Thyroid gland (tissue), 4 donors: ENCODE data around the gene CD19. TPM values are rescaled to one million over a fixed set of nuclear protein-coding genes. Genes with fewer than 3 reads are reported as not detected.
"Not testable (repeated sequence)": the region's sequence is repeated elsewhere in the genome, so short reads cannot be mapped to it uniquely, and the experiment has no call there.

ENCODE experiments used
- DNase-seq, 2 donors: peaks; one replicate each; pipeline ENCODE4 v3.0.0-alpha.2; 2019
- H3K27ac ChIP-seq, 3 donors: fragments of 200-600 bp; sonication (generic); 1 replicate in 2 of 3; 2 replicates in 1 of 3; pipeline ENCODE4 v1.5.1; 2016 to 2019; ENCODE audit warnings: mild to moderate bottlenecking in 1 of 3, moderate library complexity in 1 of 3
- H3K27me3 ChIP-seq: fragments of 200-600 bp; sonication (generic); one replicate; pipeline ENCODE4 v1.5.1; 2019
- H3K36me3 ChIP-seq, 2 donors: fragments of 200-600 bp; sonication (generic); one replicate each; pipeline ENCODE4 v1.5.1; 2016 to 2019
- H3K4me1 ChIP-seq, 2 donors: fragments of 200-600 bp; sonication (generic); one replicate each; pipeline ENCODE4 v1.5.1; 2017 to 2019
- H3K4me3 ChIP-seq, 3 donors: fragments of 200-600 bp; sonication (generic); replicated peaks in 1 of 3; 1 replicate in 2 of 3; 2 replicates in 1 of 3; pipeline ENCODE4 v1.5.1; 2016; ENCODE audit warnings: mild to moderate bottlenecking in 1 of 3
- H3K9me3 ChIP-seq: fragments of 200-600 bp; sonication (generic); one replicate; pipeline ENCODE4 v1.5.1; 2017
- CTCF ChIP-seq, 6 experiments: fragments of 200-600 bp in 3 of 6; fragments of 450-650 bp in 3 of 6; sonication (generic) in 3 of 6; IDR thresholded peaks; one replicate each; pipeline ENCODE4 v1.5.1; 2016 to 2019; ENCODE audit warnings: antibody characterized with exemption in 6 of 6, mild to moderate bottlenecking in 2 of 6, inconsistent platforms in 1 of 6, moderate library complexity in 1 of 6
- POLR2A ChIP-seq, 2 donors: fragments of 450-650 bp; IDR thresholded peaks; one replicate each; pipeline ENCODE4 v1.6.1; 2017; ENCODE audit warnings: antibody characterized with exemption in 2 of 2, mild to moderate bottlenecking in 2 of 2, moderate library complexity in 1 of 2
- WGBS, 2 donors: methylation state at CpG; one replicate each; pipeline ENCODE4 v1.1.5; 2017; 5-methylcytosine and 5-hydroxymethylcytosine counted together
- intact Hi-C: fragments of 100-400 bp; cut with DNase I; formaldehyde crosslinking; loops from one replicate; pipeline ENCODE4 v1.15.1; 2023
- total RNA-seq, 4 donors: library from RNA; depleted of rRNA; stranded (reverse); fragments of >200 nt; gene quantifications; one replicate each; pipeline ENCODE4 v1.2.3, GENCODE V29; 2016

The CD19 gene
- total RNA-seq, 4 donors from 2014 or later, result not detected

DNA sequence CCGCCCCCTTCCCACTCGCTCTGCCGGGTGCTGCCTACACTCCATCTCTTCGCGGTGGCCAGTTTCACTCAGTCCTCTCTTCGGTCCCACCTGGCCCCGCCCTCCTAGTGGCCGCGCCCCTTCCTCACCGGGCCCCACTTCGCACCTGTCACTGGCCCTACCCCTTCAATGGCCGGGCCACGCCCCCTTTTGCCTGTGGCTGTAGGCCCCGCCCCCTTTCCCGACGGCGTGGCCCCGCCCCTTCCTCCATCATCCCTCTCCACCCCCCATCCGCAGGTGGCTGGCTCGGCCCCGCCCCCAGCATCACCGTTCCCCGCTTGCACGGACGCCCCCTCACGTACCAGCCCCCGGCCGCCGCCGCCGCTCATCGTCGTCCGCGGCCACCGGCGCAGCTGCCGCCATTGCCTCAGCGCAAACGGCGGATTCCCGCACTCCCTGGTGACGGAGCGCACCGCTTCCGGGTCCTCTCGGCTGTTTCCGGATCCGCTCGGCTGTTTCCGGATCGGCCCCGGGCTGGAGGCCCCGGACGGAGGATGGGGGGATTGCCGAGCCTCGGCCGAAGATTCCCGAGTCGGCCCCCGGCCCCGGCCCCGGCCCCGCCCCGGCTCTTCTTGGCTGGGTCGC lies 6.9 kb upstream of the CD19 start, which contains the start of gene RABEP2:
Gene RABEP2 (minus strand): TSS at position 477 of the 624 bp plus-strand sequence. CDS start 75 bp downstream, at position 402.
- peaks cover 8 to 11% of the 10 kb centered on the region in 2 donors for H3K4me1 ChIP-seq
- H3K27ac ChIP-seq, result peak within 1 kb of the TSS; percentile 91 to 99 (median 97)
- peaks cover 0 to under 1% of the 10 kb centered on the region in 2 donors for H3K36me3 ChIP-seq
- H3K4me3 ChIP-seq, result peak within 1 kb of the TSS; percentile 16 to 85 (median 65)
- peak; percentile 99 for DNase-seq
- no peaks in the 10 kb centered on the region for H3K27me3 ChIP-seq
- intact Hi-C loops, result loop anchor here (5.0 kb wide), 1 partner anchor 48 kb away; the partner anchor contains the start of gene ATP2A1
- no peak for TF ChIP-seq POLR2A (IDR thresholded peaks at IDR 0.05)
- no peak for TF ChIP-seq CTCF (IDR thresholded peaks at IDR 0.05)
- no peaks in the 10 kb centered on the region for H3K9me3 ChIP-seq
- WGBS, 2 donors, result 0 to 1% methylated on average over 19 to 21 of the region's 66 CpGs

DNA sequence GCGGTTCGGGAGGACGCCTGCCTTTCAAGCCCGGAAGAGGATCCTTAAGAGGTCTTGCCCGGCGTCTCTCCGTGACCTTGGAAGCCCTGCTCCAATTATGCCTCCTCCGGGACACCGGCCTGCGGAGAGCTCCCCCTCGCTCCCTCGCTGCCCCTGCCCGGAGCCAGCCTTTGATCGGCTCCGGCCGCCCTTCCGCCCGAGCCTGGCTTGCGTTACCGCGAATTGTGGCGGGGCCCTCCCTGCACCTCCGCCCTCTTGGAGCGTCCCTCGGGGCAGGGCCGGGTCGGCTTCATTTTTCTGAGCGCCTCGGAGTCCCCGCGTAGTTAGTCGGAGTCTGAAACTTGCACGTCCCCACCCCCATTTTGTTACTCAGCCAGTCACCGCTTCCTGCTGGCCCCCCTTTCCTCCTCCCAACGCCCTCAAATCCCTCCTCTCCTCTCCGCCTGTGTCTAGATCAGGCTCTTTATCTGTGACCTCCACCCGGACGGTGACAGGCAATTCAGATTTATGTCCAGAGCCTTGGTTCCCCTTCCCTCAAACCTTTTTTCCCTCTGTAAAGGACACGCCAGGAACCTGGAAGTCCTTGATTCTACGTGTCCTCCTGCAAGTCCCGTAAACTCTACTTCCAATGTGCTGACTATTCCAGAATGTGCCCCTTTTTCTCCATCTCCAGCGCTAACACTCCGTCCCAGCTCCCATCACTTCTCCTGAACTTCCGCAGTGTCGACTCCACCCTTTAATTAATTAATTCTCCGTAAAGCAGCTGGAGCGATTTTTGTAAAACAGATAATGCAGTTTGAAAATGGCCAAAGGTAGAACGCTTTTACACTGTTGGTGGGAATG lies 6.2 kb upstream of the CD19 start:
- Histone ChIP-seq H3K4me3 (peak overlapping the region; percentile 16 to 85 (median 65)), H3K4me1 (peaks cover 8 to 11% of the 10 kb centered on the region in 2 donors), H3K9me3 (no peaks in the 10 kb centered on the region), H3K27ac (peak overlapping the region; percentile 91 to 99 (median 97)), H3K27me3 (no peaks in the 10 kb centered on the region), H3K36me3 (no peaks in the 10 kb centered on the region)
- peak; percentile 77 to 78 for DNase-seq
- TF ChIP-seq CTCF (IDR thresholded peaks at IDR 0.05), result no peak
- TF ChIP-seq POLR2A (IDR thresholded peaks at IDR 0.05), result peak in 1 of 2 donors; percentile 67
- WGBS, 2 donors, result 2 to 4% methylated on average over 24 to 27 of the region's 48 CpGs
- intact Hi-C loops, result loop anchor here (5.0 kb wide), 1 partner anchor 48 kb away; the partner anchor contains the start of gene ATP2A1

GRCh38 chr16:28926284-28926683 lies 5.5 kb upstream of the CD19 start:
- H3K36me3 ChIP-seq, DNase-seq, H3K4me3 ChIP-seq, H3K9me3 ChIP-seq, H3K27me3 ChIP-seq: not testable (repeated sequence)
- peaks cover 8 to 11% of the 10 kb centered on the region in 2 donors for H3K4me1 ChIP-seq
- H3K27ac ChIP-seq, result peak overlapping the region in 2 of 3 donors; percentile 91 to 97
- intact Hi-C loops, result loop anchor here (5.0 kb wide), 1 partner anchor 49 kb away; the partner anchor contains the start of gene ATP2A1
- 69 to 80% methylated on average over 2 of the region's 2 CpGs for WGBS, 2 donors

DNA sequence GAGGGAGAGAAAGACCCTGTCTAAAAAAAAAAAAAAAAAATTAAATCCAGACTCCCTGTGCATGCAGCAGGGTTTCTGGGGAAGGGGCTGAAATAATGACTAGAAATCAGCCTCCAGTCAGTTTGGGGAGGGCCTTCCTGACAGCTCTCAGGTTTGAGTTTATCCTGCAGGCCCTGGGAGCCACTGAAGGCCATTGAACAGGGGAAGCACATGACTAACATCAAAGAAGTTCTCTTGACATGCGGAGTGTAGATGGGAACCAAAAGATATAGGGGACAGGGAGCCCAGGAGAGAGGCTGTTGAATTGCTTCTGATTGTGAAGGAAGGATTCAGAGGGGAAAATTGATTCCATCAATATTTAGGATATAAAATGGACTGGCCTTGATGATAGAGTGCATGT lies 4.0 kb upstream of the CD19 start:
- no peaks in the 10 kb centered on the region for H3K9me3 ChIP-seq
- no peak for DNase-seq
- H3K4me3 ChIP-seq, result no peak overlapping the region
- intact Hi-C loops, result loop anchor here (5.0 kb wide), 1 partner anchor 51 kb away; the partner anchor contains the start of gene ATP2A1
- no peak overlapping the region for H3K27ac ChIP-seq
- WGBS, 2 donors, result 71 to 83% methylated on average over 1 of the region's 1 CpG
- peaks cover 8 to 11% of the 10 kb centered on the region in 2 donors for H3K4me1 ChIP-seq
- no peaks in the 10 kb centered on the region for H3K27me3 ChIP-seq
- H3K36me3 ChIP-seq, result no peaks in the 10 kb centered on the region
- TF ChIP-seq CTCF (IDR thresholded peaks at IDR 0.05) (no peak), POLR2A (IDR thresholded peaks at IDR 0.05) (no peak)

GRCh38 chr16:28930203-28930602 lies 1.6 kb upstream of the CD19 start:
- intact Hi-C loops, result no loop called here
- H3K4me1 ChIP-seq, result no peaks in the 10 kb centered on the region
- DNase-seq, result no peak
- no peaks in the 10 kb centered on the region for H3K9me3 ChIP-seq
- TF ChIP-seq POLR2A (IDR thresholded peaks at IDR 0.05) (no peak), CTCF (IDR thresholded peaks at IDR 0.05) (no peak)
- no peak overlapping the region for H3K4me3 ChIP-seq
- 86 to 91% methylated on average over 3 of the region's 3 CpGs for whole genome bisulfite sequencing, 2 donors
- no peaks in the 10 kb centered on the region for H3K36me3 ChIP-seq
- no peaks in the 10 kb centered on the region for H3K27me3 ChIP-seq
- H3K27ac ChIP-seq, result no peak overlapping the region
